Activated naive CD8-positive, alpha-beta T cell treated with anti-CD3 and anti-CD28 coated beads, Interleukin-2, amount 10 ng/mL, durations not matched to agents 7 days and 5 days (primary cell): Measurements from ENCODE around the gene FUS. TPM values are rescaled to one million over a fixed set of nuclear protein-coding genes. Genes with fewer than 3 reads are reported as not detected.
"Not testable (repeated sequence)": the region's sequence is repeated elsewhere in the genome, so short reads cannot be mapped to it uniquely, and the experiment has no call there.

Experiments used
- ATAC-seq: fragments of 150-1000 bp; cut with Tn5 transposase; one replicate; pipeline ENCODE4 v1.10.0; 2021; ENCODE audit warnings: low read depth, moderate library complexity
- POLR2A ChIA-PET: fragments of 350-600 bp; sonication (Branson Sonifier 250); formaldehyde crosslinking; loops from one replicate; lab custom pipeline; 2021; ENCODE audit warnings: antibody characterized with exemption; lab: Charles Lee
- DNase-seq: peaks from one replicate; pipeline ENCODE4 v3.0.0; 2021
- H3K27ac Mint-ChIP-seq: one replicate; pipeline ENCODE4 v1.8.0; 2022; ENCODE audit warnings: mild to moderate bottlenecking, mixed read lengths
- H3K27me3 Mint-ChIP-seq: one replicate; pipeline ENCODE4 v1.8.0; 2022; ENCODE audit warnings: mild to moderate bottlenecking, moderate library complexity, mixed read lengths
- H3K36me3 Mint-ChIP-seq: one replicate; pipeline ENCODE4 v1.8.0; 2021; ENCODE audit warnings: mild to moderate bottlenecking, mixed read lengths
- H3K4me1 Mint-ChIP-seq: one replicate; pipeline ENCODE4 v1.8.0; 2021; ENCODE audit warnings: mixed read lengths
- H3K4me3 Mint-ChIP-seq: one replicate; pipeline ENCODE4 v1.8.0; 2022; ENCODE audit warnings: mild to moderate bottlenecking, moderate library complexity, mixed read lengths
- H3K9me3 Mint-ChIP-seq: one replicate; pipeline ENCODE4 v1.8.0; 2021; ENCODE audit warnings: mixed read lengths
- total RNA-seq, 2 experiments: library from RNA; stranded (reverse); gene quantifications; one replicate each; pipeline ENCODE4 v1.2.3, GENCODE V29; 2021

Gene FUS
- total RNA-seq, 2 experiments from 2014 or later: 540 to 618 TPM

DNA sequence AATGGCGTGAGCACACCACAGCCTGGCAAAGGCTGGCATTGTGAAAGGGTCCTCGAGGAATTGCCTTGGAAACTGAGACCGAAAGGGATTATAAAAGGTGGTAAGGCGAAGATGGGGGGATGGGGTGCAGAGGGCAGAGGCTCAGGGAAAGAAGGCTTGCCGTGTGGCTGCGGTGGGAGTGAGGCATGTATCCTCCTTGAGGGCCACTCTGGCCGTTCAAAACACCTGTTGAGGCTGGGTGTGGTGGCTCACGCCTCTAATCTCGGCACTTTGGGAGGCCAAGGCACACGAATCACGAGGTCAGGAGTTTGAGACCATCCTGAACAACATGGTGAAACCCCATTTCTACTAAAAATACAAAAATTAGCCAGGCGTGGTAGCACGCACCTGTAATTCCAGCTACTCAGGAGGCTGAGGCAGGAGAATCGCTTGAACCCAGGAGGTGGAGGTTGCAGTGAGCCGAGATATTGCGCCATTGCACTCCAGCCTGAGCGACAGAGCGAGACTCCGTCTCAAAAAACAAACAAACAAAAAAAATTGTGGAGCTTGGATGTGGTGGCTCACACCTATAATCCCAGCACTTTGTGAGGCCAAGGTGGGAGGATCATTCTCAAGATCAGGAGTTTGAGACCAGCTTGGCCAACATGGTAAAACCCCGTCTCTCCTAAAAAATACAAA, 43.0 kb upstream of the FUS start:
- not testable (repeated sequence) for H3K27ac Mint-ChIP-seq

DNA sequence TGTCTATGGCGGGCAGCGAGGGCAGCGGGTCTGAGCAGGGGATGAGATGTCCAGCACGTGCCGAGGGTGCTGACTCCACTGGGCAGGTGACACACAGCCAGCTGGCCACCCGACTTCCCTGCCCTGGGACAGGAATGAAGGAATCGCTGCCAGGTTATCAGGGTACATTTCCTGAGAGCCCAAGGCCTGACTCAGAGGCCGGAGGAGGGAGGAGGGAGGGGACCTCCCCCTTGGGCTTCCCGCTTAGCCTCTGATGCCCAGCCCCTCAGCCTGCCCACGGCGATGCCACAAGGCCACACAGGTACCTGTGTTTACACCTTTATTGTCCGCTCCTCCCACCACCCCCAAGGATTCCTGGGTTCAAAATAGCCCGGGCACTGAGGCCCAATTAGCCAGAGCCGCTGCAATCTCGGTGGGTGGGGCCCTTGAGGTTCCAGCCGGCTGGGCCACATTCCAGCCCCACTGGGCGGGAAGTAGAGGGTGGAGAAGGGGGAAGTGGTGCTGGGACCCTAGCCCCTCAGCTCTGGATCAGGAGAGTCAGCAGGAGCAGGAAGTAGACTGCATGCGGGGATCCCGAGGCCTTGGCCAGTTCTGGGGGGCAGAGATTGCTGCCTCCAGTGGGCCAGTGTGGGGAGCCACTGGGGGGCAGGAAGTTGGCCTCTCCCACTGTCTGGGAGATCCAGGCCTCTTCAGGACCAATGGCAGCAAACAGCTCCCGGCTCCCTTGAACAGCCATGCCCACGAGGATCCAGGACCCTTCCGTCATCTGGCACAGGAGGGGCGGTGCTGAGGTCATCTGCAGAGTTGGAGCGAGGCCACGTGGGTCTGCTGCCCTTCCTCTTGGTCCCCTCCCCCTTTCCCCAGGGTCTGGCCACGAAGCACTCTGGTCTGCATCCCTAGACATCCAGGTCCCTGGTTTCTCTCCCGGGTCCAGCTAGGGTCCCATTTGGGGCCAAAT, 41.0 kb upstream of the FUS start:
- Mint-ChIP-seq H3K36me3 (no peaks in the 10 kb centered on the region), H3K9me3 (no peaks in the 10 kb centered on the region), H3K27me3 (no peaks in the 10 kb centered on the region), H3K4me3 (no peak overlapping the region), H3K27ac (peak overlapping the region; percentile 45), H3K4me1 (peaks cover 5% of the 10 kb centered on the region)
- DNase-seq (no peak), ATAC-seq (no peak)
- POLR2A ChIA-PET: no interaction called here

More for the DNA sequence above, 43.0 kb upstream of the FUS start:
- not testable (repeated sequence) for H3K4me3 Mint-ChIP-seq, H3K4me1 Mint-ChIP-seq, DNase-seq, H3K9me3 Mint-ChIP-seq, H3K27me3 Mint-ChIP-seq, H3K36me3 Mint-ChIP-seq, ATAC-seq
- POLR2A ChIA-PET: interaction anchor here (0.9 kb wide), 1 partner anchor 18 kb away, joined by 3 read pairs; no protein-coding TSS in a partner anchor

DNA sequence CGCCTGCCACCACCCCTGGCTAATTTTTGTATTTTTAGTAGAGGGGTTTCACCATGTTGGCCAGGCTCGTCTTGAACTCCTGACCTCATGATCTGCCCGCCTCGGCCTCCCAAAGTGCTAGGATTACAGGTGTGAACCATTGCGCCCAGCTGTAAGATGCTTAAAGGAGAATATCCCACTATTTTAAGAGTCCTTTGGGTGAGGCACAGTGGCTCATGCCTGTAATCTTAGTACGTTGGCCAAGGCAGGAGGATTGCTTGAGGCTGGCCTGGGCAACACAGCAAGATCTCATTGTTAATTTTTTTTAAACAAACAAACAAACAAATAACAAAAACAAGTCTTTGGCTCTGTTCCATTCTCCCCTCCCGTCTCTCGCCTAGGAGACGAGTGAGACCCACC, 38.9 kb upstream of the FUS start:
- not testable (repeated sequence) for ATAC-seq, H3K36me3 Mint-ChIP-seq, H3K4me3 Mint-ChIP-seq, H3K4me1 Mint-ChIP-seq, H3K9me3 Mint-ChIP-seq, H3K27ac Mint-ChIP-seq, H3K27me3 Mint-ChIP-seq, DNase-seq
- POLR2A ChIA-PET: interaction anchor here (1.1 to 1.4 kb wide), 2 partner anchors 24 to 191 kb away, joined by 4 to 5 read pairs; partner anchors contain the start of gene KAT8

DNA sequence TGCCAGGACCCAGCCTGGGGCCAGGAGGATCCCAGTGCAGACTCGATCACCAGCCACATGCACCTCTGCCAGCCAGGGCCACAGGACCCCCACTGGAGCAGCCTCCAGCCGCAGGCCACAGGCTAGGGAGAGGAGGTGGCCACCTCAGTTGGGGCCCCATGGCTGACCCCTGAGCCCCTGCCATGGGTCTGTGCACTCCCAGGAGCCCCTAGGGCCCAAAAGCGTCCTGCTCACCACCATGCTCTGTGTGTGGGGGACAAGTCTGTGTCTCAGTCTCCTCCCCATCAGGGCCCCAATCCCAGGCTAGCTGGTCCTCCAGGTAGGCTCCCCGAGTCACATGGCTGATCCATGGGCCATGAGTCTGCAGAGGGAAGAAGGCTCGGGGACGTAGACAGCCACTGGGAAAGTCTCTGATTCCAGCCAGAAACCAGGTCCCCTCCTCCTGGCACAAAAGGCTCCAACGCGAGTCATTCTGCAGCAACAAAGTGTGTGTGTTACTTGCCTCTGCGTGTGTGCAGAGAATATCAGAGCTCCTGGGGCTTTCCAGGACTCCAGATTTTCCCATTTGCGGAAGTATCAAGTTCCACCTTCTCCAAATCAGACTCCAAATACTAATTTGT, 38.3 kb upstream of the FUS start:
- ATAC-seq (no peak), DNase-seq (peak; percentile 43)
- Mint-ChIP-seq H3K4me3 (peak overlapping the region; percentile 86), H3K4me1 (peaks cover 5% of the 10 kb centered on the region), H3K27ac (peak overlapping the region; percentile 89), H3K9me3 (no peaks in the 10 kb centered on the region), H3K27me3 (no peaks in the 10 kb centered on the region), H3K36me3 (no peaks in the 10 kb centered on the region)
- POLR2A ChIA-PET: interaction anchor here (0.6 to 3.4 kb wide), 25 partner anchors 12 to 730 kb away, joined by 3 to 138 read pairs (median 4); partner anchors contain the start of genes ARMC5, BCKDK, FUS and KAT8

DNA sequence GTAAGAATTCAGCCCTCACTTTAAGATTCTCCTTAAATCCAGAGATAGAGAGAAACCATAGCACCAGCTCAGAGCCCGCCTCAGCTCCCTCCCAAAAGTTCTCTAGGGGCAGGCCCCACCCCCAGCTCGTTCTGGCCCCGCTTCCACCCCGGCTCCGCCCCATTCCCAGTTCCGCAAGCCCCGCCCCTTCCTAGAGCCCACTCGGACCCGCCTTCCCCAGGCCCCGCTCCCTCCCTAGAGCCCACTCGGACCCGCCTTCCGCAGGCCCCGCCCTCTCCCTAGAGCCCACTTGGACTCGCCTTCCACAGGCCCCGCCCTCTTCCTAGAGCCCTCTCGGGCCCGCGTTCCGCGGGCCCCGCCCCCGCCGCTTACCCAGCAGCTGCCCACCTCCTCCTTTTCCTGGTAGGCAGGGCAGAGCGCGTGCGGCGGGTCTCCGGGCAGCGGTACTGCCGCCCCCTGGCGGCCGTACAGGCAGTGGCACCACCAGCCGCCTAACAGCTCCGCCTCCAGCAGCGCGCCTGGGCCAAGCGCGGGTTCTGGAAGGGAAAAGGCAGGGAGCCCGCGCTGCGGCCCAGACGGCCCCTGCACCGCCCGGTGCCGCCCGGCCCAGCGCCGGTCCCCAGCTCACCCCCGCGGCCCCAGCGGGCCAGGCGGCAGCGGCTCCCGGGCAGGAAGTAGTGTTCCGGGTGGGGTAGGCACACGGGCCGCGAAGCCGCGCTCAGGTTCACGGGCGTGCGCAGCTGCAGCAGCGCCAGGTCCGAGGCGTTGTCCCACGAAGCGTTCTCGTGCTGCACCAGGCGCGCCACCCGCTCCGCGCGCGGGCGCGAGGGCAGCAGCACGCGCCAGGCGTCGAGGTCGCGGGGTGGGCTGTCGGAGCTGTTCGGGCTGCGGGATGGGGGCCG, 37.6 kb upstream of the FUS start:
- ATAC-seq: peak; percentile 87
- POLR2A ChIA-PET: interaction anchor here (0.6 to 3.4 kb wide), 29 partner anchors 9 to 729 kb away, joined by 3 to 138 read pairs (median 4); partner anchors contain the start of genes ARMC5, BCKDK, FUS and HSD3B7
- peak; percentile 98 for DNase-seq

DNA sequence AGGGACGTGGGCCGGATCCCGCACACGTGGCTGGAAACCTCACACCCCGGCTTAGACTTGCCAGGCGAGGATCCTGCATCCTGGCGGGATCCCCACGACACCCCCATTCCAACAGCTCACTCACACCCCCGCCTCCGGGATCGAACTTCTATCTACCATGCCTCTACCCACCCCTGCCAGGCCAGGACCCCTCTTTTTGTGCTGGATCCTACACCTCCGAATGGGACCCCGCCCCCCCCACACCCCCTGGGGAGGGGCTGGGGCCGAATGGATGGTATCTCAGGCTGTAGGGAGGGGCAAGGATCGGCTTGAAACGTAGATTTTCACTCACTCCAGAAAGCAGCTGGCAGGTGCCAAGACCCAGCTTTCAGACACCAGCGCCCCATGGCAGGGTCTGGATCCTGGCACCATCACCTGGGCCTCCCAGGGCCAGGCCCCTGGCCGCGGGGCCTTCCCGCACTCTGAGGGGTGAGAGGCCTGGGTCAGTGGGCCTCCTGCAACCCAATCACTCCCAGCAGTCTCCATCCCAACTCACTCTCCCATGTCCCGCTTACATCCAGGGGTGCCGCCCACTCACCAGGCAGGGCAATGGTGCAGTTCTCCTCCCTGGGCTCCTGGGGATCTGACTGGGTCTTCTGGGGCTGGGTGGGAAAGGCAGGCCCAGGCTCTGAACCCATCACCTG, 36.8 kb upstream of the FUS start:
- POLR2A ChIA-PET: interaction anchor here (0.8 to 3.4 kb wide), 14 partner anchors 8 to 299 kb away, joined by 3 to 138 read pairs (median 6); partner anchors contain the start of genes BCKDK, FUS, HSD3B7 and KAT8
- no peaks in the 10 kb centered on the region for H3K9me3 Mint-ChIP-seq

More for the DNA sequence above, 37.6 kb upstream of the FUS start:
- Mint-ChIP-seq H3K27ac (peak overlapping the region; percentile 89), H3K36me3 (no peaks in the 10 kb centered on the region), H3K4me3 (peak overlapping the region; percentile 86), H3K27me3 (peaks cover 1% of the 10 kb centered on the region), H3K4me1 (peaks cover 5% of the 10 kb centered on the region), H3K9me3 (no peaks in the 10 kb centered on the region)

DNA sequence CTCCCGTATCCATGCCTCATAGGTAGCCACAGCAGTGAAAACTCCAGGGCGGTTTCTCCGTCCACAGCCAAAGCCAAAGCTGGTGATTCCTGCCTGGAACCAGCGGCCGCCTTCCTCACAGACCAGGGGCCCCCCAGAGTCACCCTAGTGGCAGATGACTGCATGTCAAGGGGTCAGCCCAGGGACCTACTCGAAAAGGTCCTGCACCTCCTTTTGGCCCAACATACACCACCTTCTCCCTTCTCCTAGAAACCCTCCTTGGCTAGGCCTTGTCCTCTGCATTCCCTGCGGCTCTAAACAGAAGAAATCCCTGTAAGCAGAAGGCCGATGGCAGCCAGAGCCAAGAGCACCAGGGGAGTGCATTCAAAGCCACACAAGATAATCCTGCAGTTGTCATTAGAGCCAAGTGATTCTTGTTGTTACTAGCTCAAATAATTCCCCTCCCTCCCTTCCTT, 36.2 kb upstream of the FUS start:
- Mint-ChIP-seq H3K36me3 (no peaks in the 10 kb centered on the region), H3K4me1 (peaks cover 5% of the 10 kb centered on the region), H3K4me3 (peak overlapping the region; percentile 59), H3K27me3 (peaks cover 4% of the 10 kb centered on the region), H3K9me3 (no peaks in the 10 kb centered on the region), H3K27ac (peak overlapping the region; percentile 72)
- ATAC-seq (no peak), DNase-seq (no peak)
- POLR2A ChIA-PET: interaction anchor here (2.7 to 3.4 kb wide), 2 partner anchors 26 to 34 kb away, joined by 33 to 138 read pairs; partner anchors contain the start of genes FUS and KAT8

More for the DNA sequence above, 36.8 kb upstream of the FUS start:
- DNase-seq (no peak), ATAC-seq (no peak)
- H3K27me3 Mint-ChIP-seq: peaks cover 4% of the 10 kb centered on the region
- H3K36me3 Mint-ChIP-seq: no peaks in the 10 kb centered on the region
- peak overlapping the region; percentile 27 for H3K4me3 Mint-ChIP-seq
- peaks cover 5% of the 10 kb centered on the region for H3K4me1 Mint-ChIP-seq
- H3K27ac Mint-ChIP-seq: peak overlapping the region; percentile 64

DNA sequence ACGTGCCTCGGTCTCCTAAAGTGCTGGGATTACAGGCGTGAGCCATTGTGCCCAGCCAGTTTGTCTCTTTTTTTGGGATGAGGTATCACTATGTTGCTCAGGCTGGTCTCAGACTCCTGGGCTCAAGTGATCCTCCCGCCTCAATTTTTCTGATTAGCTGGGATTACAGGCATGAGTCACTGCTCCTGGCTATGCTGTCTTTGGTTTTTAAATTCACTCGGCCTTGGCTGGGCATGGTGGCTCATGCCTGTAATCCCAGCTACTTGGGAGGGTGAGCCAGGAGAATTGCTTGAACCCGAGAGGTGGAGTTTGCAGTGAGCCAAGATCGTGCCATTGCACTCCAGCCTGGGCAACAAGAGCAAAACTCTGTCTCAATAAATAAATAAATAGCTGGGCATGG, 35.5 kb upstream of the FUS start:
- not testable (repeated sequence) for H3K36me3 Mint-ChIP-seq, H3K27ac Mint-ChIP-seq, DNase-seq, H3K9me3 Mint-ChIP-seq, ATAC-seq, H3K27me3 Mint-ChIP-seq, H3K4me1 Mint-ChIP-seq, H3K4me3 Mint-ChIP-seq
- POLR2A ChIA-PET: interaction anchor here (3.4 kb wide), 1 partner anchor 34 kb away, joined by 138 read pairs; the partner anchor contains the start of gene FUS

DNA sequence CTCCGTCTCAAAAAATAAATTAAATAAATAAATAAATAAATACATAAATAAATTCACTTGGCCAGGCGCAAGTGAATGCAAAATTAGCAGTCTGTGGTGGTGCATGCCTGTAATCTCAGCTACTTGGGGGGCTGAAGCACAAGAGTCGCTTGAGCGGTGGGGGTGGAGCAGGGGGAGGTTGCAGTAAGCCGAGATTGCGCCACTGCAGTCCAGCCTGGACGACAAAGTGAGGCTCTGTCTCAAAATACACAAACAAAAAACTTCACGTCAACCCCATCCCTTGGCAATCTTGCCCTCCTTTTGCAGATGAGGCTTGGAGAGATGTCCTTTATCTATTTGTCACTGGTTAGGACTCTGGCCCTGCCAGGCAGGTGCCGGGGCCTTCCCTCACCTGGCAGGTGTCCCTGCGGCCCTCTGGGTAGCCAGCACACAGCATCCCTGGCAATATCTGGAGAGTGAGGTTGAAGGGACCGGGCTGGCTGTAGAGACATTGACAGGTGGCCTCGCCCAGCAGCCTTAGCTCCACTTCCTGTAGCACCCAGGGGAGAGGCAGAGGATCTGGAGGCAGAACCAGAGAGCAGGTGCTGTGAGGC, 34.4 kb upstream of the FUS start:
- POLR2A ChIA-PET: interaction anchor here (0.9 to 1.4 kb wide), 3 partner anchors 32 to 240 kb away, joined by 4 to 8 read pairs (median 6); partner anchors contain the start of gene FUS
- Mint-ChIP-seq H3K27ac (no peak overlapping the region), H3K36me3 (no peaks in the 10 kb centered on the region), H3K4me3 (no peak overlapping the region), H3K27me3 (peaks cover 4% of the 10 kb centered on the region), H3K4me1 (peaks cover 5% of the 10 kb centered on the region), H3K9me3 (no peaks in the 10 kb centered on the region)
- ATAC-seq (no peak), DNase-seq (no peak)

DNA sequence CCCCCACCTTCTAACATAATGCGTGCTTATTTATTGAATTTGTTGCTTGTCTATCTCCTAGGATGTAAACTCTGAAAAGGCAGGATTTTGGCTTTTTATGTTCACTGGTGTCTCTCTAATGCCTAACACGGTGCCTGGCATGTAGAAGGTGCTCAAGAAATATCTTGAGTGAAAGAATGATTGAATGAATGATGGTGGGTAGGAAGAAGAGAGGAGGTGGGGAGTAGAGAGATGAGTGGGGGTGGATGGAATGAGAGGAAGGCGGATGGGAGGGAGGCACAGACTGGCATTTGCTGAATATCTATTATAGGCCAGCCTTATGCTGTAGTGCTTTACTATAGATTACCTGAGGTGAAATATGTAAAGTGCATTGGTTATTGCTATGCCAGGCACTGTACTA, 32.4 kb upstream of the FUS start:
- ATAC-seq (no peak), DNase-seq (no peak)
- H3K27me3 Mint-ChIP-seq: peaks cover 4% of the 10 kb centered on the region
- H3K27ac Mint-ChIP-seq: no peak overlapping the region
- H3K9me3 Mint-ChIP-seq: no peaks in the 10 kb centered on the region
- no peaks in the 10 kb centered on the region for H3K36me3 Mint-ChIP-seq
- no peaks in the 10 kb centered on the region for H3K4me1 Mint-ChIP-seq
- no peak overlapping the region for H3K4me3 Mint-ChIP-seq
- POLR2A ChIA-PET: interaction anchor here (1.2 kb wide), 1 partner anchor 33 kb away, joined by 6 read pairs; the partner anchor contains the start of gene FUS

DNA sequence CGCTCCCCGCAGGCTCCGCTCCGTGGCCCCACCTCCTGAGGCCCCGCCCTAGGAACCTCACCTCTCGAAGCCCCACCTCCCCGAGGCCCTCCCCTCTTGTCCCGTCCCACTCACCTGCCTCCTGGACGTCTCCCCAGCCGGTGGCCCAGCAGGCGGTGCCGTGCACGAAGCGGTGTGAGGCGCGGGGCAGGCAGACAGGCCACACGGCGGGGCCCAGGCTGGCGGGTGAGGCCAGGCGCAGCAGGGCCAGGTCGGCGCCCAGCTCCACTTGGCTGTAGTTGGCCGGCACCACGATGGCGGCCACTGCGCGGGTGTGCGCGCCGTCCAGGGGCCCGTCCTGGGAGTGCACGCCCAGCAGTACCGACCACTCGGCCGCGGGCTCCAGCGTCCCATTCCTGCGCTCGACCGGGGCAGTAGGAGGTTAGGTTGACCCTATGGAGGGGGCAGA, 31.6 kb upstream of the FUS start:
- DNase-seq: no peak
- no peak for ATAC-seq
- H3K4me3 Mint-ChIP-seq: no peak overlapping the region
- H3K27me3 Mint-ChIP-seq: peaks cover 4% of the 10 kb centered on the region
- H3K9me3 Mint-ChIP-seq: no peaks in the 10 kb centered on the region
- no peak overlapping the region for H3K27ac Mint-ChIP-seq
- H3K4me1 Mint-ChIP-seq: no peaks in the 10 kb centered on the region
- POLR2A ChIA-PET: no interaction called here
- H3K36me3 Mint-ChIP-seq: no peaks in the 10 kb centered on the region
